Transverse colon (tissue), 4 donors: Measurements from ENCODE around the gene PLA2G2C. TPM values are rescaled to one million over a fixed set of nuclear protein-coding genes. Genes with fewer than 3 reads are reported as not detected.

ENCODE experiments used
- DNase-seq: peaks from one replicate; pipeline ENCODE4 v3.0.0-alpha.2; 2019
- H3K27ac ChIP-seq, 4 donors: fragments of 200-600 bp; sonication (generic); 2 replicates each; pipeline ENCODE4 v1.5.1; 2016 to 2018; ENCODE audit warnings: inconsistent platforms in 4 of 4
- H3K27me3 ChIP-seq: fragments of 200-600 bp; sonication (generic); 2 replicates; pipeline ENCODE4 v1.5.1; 2017; ENCODE audit warnings: inconsistent platforms
- H3K36me3 ChIP-seq, 4 donors: fragments of 200-600 bp; sonication (generic); 2 replicates each; pipeline ENCODE4 v1.5.1; 2017 to 2019; ENCODE audit warnings: inconsistent platforms in 4 of 4
- H3K4me1 ChIP-seq, 4 donors: fragments of 200-600 bp; sonication (generic); 2 replicates each; pipeline ENCODE4 v1.5.1; 2017 to 2020; ENCODE audit warnings: inconsistent platforms in 4 of 4
- H3K4me3 ChIP-seq, 4 donors: fragments of 200-600 bp; sonication (generic); 1 replicate in 1 of 4; 2 replicates in 3 of 4; pipeline versions ENCODE4 v1.5.1 to v1.6.1; 2017 to 2019; ENCODE audit warnings: inconsistent platforms in 4 of 4
- H3K9me3 ChIP-seq, 2 donors: fragments of 200-600 bp; sonication (generic); 2 replicates each; pipeline ENCODE4 v1.5.1; 2017 to 2019; ENCODE audit warnings: inconsistent platforms in 2 of 2
- EP300 ChIP-seq: sonication (generic); formaldehyde crosslinking; IDR thresholded peaks from one replicate; pipeline ENCODE4 v1.6.1; 2017; ENCODE audit warnings: antibody characterized with exemption, low read depth
- POLR2A ChIP-seq: fragments of 450-650 bp; IDR thresholded peaks from one replicate; pipeline ENCODE4 v1.6.1; 2016; ENCODE audit warnings: antibody characterized with exemption, mild to moderate bottlenecking, moderate library complexity
- POLR2AphosphoS5 ChIP-seq, 3 donors: sonication (generic); formaldehyde crosslinking; IDR thresholded peaks; one replicate each; pipeline ENCODE4 v1.6.1; 2016; ENCODE audit warnings: antibody characterized with exemption in 3 of 3
- WGBS, 2 donors: methylation state at CpG; one replicate each; pipeline ENCODE4 v1.1.5; 2018; ENCODE audit warnings: low coverage in 1 of 2; 5-methylcytosine and 5-hydroxymethylcytosine counted together
- in situ Hi-C, 4 donors: fragments of 200-750 bp; cut with MboI; loops; one replicate each; pipeline versions ENCODE4 v1.15.0 to v1.15.1; 2017; ENCODE audit warnings: low sequenced_read_pairs in 3 of 4, low pct_ligation_motif_present in 1 of 4, low pct_unique_long_range_greater_than_20kb in 1 of 4
- intact Hi-C: fragments of 100-400 bp; cut with DNase I; formaldehyde crosslinking; loops from one replicate; pipeline ENCODE4 v1.15.1; 2023; ENCODE audit warnings: low total_unique reads
- total RNA-seq, 4 donors: library from RNA; depleted of rRNA; stranded (reverse); fragments of >200 nt; gene quantifications; one replicate each; pipeline ENCODE4 v1.1.0, GENCODE V29; 2016
- TF ChIP-seq, protein P1 (sequence below), 5 experiments: fragments of 200-600 bp in 3 of 5; fragments of 450-650 bp in 2 of 5; sonication (generic) in 3 of 5; IDR thresholded peaks; 1 replicate in 2 of 5; 2 replicates in 3 of 5; pipeline ENCODE4 v1.5.1; 2016 to 2017; ENCODE audit warnings: antibody characterized with exemption in 5 of 5, inconsistent platforms in 3 of 5, mild to moderate bottlenecking in 2 of 5, moderate library complexity in 1 of 5

PLA2G2C gene
- total RNA-seq, 4 donors from 2014 or later: 0.14 to 4.1 (median 0.16) TPM; not detected in 1

- WGBS, 2 donors: 55 to 83% methylated on average over 1 of the region's 1 CpG
- no peak for DNase-seq
- intact Hi-C loops (no loop called here), in situ Hi-C loops (no loop called here)
- H3K9me3 ChIP-seq: no peaks in the 10 kb centered on the region
- no peak overlapping the region for H3K27ac ChIP-seq
- no peaks in the 10 kb centered on the region for H3K36me3 ChIP-seq
- H3K4me1 ChIP-seq: peaks cover 0 to 15% (median 9%) of the 10 kb centered on the region in 4 donors
- TF ChIP-seq EP300 (no peak), POLR2A (no peak), POLR2AphosphoS5 (IDR thresholded peaks at IDR 0.05) (no peak)
- TF ChIP-seq, protein P1, sequence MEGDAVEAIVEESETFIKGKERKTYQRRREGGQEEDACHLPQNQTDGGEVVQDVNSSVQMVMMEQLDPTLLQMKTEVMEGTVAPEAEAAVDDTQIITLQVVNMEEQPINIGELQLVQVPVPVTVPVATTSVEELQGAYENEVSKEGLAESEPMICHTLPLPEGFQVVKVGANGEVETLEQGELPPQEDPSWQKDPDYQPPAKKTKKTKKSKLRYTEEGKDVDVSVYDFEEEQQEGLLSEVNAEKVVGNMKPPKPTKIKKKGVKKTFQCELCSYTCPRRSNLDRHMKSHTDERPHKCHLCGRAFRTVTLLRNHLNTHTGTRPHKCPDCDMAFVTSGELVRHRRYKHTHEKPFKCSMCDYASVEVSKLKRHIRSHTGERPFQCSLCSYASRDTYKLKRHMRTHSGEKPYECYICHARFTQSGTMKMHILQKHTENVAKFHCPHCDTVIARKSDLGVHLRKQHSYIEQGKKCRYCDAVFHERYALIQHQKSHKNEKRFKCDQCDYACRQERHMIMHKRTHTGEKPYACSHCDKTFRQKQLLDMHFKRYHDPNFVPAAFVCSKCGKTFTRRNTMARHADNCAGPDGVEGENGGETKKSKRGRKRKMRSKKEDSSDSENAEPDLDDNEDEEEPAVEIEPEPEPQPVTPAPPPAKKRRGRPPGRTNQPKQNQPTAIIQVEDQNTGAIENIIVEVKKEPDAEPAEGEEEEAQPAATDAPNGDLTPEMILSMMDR (IDR thresholded peaks at IDR 0.05): no peak
- no peaks in the 10 kb centered on the region for H3K27me3 ChIP-seq
- no peak overlapping the region for H3K4me3 ChIP-seq
These were observed 12.0 kb upstream of the PLA2G2C start for GRCh38 chr1:20198296-20198695.

GRCh38 chr1:20197329-20197791 is 11.0 kb upstream of the PLA2G2C start:
- intact Hi-C loops: no loop called here
- Histone ChIP-seq H3K4me3 (no peak overlapping the region), H3K4me1 (peaks cover 0 to 16% (median 12%) of the 10 kb centered on the region in 4 donors), H3K27ac (no peak overlapping the region), H3K9me3 (no peaks in the 10 kb centered on the region), H3K27me3 (no peaks in the 10 kb centered on the region), H3K36me3 (no peaks in the 10 kb centered on the region)
- TF ChIP-seq POLR2AphosphoS5 (IDR thresholded peaks at IDR 0.05) (no peak), POLR2A (no peak), EP300 (no peak)
- TF ChIP-seq, protein P1 (IDR thresholded peaks at IDR 0.05): no peak
- WGBS, 2 donors: 51 to 72% methylated on average over 2 to 6 of the region's 6 CpGs
- no peak for DNase-seq
- in situ Hi-C loops: no loop called here

GRCh38 chr1:20195462-20195780 is 9.1 kb upstream of the PLA2G2C start:
- no peak for DNase-seq
- H3K27me3 ChIP-seq: no peaks in the 10 kb centered on the region
- H3K36me3 ChIP-seq: no peaks in the 10 kb centered on the region
- peak overlapping the region in 2 of 4 donors; percentile 30 to 49 for H3K27ac ChIP-seq
- intact Hi-C loops (no loop called here), in situ Hi-C loops (no loop called here)
- WGBS, 2 donors: 66% methylated on average over 4 of the region's 4 CpGs; no CpG with 5 or more reads in 1 of the 2 donors
- TF ChIP-seq POLR2AphosphoS5 (IDR thresholded peaks at IDR 0.05): no peak
- TF ChIP-seq, protein P1 (IDR thresholded peaks at IDR 0.05): peak in 1 of 5 experiments; percentile 16
- H3K4me3 ChIP-seq: no peak overlapping the region
- H3K4me1 ChIP-seq: peaks cover 0 to 21% (median 14%) of the 10 kb centered on the region in 4 donors
- H3K9me3 ChIP-seq: no peaks in the 10 kb centered on the region

- no peak for TF ChIP-seq POLR2A
- TF ChIP-seq, protein P1 (IDR thresholded peaks at IDR 0.05): peak; percentile 83 to 87 (median 85)
- TF ChIP-seq EP300: no peak
- no peak for TF ChIP-seq POLR2AphosphoS5 (IDR thresholded peaks at IDR 0.05)
- intact Hi-C loops: no loop called here
- 15 to 19% methylated on average over 11 to 15 of the region's 15 CpGs for WGBS, 2 donors
- Histone ChIP-seq H3K4me3 (no peak overlapping the region), H3K27ac (peak overlapping the region; percentile 30 to 65 (median 46)), H3K4me1 (peaks cover 0 to 21% (median 14%) of the 10 kb centered on the region in 4 donors), H3K27me3 (no peaks in the 10 kb centered on the region), H3K9me3 (no peaks in the 10 kb centered on the region), H3K36me3 (no peaks in the 10 kb centered on the region)
- peak; percentile 82 for DNase-seq
- in situ Hi-C loops: no loop called here
These were observed 8.6 kb upstream of the PLA2G2C start for GRCh38 chr1:20194757-20195461.
